Stimulated activated CD4-positive, alpha-beta T cell treated with anti-CD3 and anti-CD28 coated beads, Interleukin-2, amount 100 ng/mL, for 24 hours (primary cell): ENCODE results near the gene CYBA.

Experiments used
- DNase-seq, 2 donors: peaks; one replicate each; pipeline ENCODE4 v3.0.0-alpha.2; 2020

CYBA gene

DNA sequence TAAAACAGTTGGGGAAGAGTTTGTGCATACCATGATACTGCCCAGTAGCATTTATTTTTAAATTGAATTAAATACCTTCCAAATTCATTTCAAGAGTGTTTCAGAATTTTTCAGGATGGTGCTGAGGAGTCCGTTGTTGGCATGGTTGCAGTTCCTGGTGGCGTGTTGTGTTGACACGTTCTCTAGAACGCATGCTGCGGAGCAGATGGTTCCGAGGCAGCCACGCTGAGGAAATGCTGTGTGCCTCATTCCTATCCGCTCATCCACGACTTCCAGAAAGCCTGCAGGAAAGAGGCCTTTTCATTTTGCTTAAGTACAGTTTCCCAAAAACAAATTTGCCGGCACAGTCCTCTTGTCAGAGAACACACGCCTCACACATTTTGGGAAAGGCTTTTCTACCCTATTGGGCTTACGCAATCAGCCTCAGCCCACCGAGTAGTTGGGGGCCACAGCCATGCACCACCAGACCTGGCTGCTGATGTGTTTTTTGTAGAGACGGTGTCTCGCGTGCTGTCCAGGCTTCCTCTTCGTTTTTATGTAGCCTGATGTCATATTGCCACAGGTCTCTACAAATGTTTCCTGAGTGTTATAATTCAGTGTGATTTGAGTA, 44.6 kb downstream of the CYBA start:
- no peak for DNase-seq

DNA sequence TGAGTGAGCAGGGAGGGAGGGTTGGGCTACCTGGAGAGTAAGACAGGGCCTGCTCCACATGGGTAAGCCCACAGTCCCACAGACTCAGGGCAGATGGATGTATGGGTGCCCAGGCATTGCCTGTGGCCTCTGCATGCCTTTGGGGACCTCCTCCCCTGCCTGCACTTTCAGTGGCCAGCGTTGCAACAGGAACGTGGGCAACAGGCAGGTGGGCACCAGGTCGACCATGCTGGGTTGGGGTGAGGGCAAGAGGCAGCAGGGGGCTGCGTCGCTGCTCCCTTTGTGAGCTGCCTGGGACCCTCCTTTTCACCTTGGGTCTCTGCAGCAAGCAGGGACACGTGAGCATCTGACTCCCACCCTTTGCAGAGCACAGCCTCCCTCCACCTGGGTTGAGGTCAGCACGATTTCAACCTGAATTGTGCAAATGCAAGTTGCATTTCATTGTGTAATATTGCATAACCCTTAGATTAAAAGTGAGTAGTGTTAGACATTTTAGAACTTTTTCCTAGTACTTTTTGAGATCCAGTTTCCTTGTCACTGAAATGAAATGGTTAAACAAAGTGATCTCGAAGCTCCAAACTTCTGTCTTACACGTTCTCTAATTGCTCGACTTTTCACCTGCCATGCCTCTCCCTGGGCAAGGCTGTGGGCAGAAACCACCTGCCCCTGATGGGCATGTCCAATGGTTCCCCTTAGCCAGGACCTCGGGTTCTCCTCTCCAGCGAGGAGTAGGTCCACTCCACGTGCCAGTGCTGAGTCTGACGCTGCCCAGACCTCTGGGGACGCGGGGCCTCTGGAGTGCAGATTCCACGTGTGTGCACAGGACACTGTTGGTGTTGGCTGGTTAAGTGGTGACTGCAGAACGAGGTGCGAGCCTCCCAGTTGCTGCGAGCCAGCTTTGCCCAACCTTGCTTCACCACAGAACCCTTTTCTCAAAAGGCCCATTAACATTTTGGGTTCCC, 45.4 kb downstream of the CYBA start:
- no peak for DNase-seq

DNA sequence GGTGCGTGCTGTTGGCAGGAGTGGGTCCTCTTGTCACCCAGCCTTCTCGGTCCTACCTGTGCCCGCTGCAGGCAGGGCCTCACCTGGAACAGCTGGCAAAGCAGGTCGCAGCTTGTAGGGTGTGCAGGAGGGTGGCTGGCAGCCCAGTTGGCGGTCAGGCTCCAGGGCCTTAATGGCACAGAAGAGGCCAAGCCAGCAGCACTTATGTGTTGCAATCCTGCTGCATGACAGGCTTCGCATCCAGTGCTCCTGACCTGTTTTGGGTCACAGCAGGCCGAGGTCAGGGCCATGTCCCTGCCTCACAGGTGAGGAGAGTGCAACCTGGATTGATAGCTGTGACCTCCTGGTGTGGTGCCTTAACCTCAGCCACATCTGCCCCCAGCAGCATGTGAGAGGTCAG, 48.8 kb downstream of the CYBA start:
- no peak for DNase-seq

DNA sequence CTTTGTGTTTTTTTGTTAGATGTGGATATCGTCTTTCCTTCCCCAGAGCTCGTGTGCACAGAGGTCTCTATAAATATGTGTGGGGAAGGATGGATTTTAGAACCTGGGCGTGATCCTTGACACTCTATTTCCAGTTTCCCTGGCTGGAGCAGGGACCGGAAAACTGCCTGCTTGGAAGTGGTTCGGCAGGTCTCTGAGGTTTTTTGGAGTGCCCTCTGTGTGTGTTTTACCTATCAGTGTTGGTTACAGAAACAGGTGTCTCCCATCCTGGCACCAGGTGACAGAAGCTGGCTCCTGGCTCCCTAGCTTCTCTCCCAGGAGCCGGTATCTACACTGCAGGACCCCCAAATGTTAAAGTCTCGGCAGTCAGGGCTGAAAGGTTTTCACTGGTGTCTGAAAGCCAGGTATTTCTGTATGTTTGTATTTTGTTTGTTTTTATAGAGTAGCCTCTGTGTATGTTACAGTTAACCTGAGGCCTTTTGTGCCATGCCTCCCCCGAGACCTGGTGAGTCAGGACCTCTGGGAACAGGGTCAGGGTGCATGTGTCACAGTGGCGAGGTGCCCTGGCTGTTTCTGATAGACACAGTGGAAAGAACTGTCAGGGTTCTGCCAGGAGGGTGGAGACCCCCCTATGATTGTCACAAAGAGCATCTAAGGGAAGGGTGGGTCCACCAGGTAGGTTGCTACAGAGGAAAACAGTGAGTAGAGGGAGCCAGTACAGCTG, 49.4 kb downstream of the CYBA start:
- DNase-seq, result no peak

DNA sequence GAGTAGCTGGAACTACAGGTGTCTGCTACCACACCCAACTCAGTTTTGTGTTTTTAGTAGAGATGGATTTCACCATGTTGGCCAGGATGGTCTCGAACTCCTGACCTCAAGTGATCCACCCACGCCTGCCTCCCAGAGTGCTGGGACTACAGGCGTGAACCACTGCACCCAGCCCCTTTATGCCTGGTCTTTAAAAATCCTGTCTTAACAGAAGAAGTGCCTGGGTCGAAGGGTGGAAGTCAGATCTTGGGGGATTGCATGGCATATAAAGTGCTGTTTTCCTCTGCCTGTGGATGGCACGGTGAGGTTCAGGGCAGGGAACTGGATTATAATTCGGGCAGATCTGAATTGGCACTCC, 50.3 kb downstream of the CYBA start:
- no peak for DNase-seq

DNA sequence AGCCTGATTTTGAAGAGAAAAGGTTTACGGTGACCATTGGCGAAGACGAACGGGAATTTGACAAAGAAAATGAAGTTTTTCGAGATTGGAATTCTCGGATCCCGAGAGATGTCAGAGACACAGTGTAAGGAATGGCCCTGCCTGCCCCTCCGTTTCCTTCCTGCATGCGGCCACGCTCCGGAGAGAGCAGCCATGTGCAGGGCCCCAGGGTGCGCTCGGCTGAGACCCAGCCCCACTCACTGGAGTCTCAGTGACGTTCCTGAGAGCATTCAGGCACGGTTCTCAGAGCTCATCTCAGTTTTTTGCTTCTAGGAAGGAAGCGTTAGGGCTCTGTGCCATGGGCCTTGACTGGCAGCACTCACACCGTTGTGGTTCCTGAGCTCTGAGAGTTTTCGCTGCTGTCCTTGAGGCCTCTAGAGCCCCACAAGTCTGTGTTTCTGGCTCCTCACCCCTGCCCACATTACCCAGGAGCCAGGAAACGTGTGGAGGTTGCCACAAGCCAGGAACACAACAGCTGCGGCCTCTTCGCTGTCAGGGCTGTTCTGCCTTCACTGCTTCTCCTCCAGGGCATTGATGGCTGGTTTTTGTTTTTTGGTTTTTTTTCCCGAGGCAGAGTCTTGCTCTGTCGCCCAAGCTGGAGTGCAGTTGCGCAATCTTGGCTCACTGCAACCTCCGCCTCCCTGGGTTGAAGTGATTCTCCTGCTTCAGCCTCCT, 50.9 kb downstream of the CYBA start:
- no peak for DNase-seq

DNA sequence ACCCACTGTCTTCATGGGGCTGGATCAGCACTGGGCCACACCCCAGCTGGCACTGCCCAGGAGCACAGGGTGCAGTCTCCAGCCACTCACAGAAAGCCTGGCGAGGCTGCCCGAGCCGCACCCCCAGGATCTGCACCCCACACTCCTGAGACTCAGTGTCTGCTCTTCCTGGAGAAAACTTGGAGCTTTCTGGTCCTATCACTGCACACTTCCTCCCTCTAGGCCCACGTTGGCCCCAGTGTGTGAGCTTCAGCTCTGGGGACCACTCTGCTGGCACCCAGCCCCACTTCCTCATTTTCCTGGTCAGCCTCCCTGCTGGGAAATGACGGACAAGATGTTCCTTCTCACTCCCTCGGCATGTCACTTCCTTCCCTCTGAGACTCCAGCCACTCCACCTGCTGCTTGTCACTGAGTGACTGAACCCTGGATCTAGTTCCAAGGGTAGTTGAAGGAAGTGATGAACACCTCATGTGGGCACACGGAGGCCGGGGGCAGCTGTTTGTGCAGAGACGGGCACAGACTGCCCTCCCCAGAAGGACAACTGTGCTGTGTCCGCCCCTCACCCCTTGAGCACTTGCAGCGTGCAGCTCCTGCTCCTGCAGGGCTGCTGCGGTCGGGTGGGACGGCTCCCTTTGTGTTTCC, 51.6 kb downstream of the CYBA start:
- DNase-seq, result no peak

DNA sequence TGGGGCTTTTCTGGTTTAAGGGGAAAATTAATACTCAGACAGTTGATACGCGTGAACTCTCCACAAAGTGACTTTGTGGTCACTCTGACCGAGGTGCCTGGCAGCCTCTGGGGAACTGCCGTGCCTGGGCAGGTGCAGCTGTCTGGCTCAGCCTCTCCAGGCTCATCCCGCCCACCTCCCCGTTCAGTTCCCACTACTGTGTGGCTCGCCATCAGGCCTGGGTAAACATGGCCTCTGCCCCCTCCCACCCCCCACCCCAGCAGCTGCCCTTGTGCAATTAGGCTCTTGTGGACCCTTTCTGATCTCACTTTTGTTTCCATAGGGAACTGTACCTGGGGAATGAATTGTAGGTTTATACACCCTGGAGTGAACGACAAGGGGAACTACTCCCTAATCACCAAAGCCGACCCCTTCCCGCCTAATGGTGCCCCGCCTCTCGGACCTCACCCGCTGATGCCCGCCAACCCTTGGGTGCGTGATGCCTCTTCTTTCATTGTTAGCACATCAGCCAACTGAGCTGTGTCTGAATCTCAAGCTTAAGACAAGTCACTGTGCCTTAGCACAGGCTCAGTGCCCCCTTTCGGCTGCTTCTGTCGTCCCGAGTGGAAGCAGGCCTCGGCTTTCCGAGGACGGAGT, 52.9 kb downstream of the CYBA start:
- no peak for DNase-seq

DNA sequence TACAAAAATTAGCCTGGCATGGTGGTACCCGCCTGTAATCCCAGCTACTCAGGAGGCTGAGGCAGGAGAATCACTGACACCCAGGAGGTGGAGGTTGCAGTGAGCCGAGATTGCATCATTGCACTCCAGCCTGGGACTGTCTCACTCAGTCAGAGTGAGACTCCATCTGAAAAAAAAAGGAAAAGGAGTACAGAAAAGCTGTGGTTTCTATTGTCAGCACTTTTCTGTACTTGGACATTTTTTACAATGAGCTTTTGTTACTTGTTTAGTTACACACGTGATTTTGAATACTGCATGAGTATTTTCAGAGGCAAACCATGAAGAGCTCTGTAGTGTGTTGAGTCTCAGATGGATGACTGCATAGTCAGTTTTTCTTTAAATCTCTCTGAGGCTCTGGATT, 54.4 kb downstream of the CYBA start:
- DNase-seq, result no peak

DNA sequence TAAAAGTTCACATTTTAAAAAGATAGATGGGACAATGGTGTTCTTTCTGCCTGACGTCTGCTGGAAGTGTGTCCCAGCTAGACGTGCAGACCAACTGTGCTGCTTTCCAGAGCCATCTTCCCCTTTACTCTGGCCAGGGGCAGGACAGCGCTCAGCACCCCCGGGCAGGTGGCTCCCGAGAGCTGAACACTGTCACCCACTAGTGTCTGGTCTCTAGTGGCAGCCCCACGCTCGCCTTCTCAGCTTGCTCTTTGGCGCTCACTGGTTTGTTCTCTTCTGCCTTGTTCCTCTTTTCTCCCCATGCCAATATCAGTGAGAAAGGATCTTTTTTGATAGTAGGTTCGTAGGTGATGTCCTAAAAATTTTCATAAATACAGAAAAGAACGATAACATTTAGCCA, 54.9 kb downstream of the CYBA start:
- DNase-seq, result no peak

DNA sequence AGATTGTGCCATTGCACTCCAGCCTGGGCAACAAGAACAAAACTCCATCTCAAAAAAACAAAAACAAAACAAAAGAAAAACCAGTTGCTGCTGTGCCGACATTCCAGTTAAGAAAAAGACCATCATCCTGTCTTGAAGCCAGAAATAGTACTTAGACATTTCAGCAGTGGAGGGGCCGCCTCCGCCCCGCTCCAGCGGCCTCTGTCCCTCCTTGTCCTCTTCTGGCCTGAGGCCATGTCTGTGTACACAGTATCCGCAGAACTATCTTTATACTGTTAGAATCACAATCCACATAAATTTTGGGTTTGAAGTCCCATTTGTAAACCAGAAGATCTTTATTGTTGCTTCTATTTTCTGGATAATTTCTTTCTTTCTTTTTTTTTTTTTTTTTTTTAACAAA, 55.8 kb downstream of the CYBA start:
- DNase-seq, result no peak

DNA sequence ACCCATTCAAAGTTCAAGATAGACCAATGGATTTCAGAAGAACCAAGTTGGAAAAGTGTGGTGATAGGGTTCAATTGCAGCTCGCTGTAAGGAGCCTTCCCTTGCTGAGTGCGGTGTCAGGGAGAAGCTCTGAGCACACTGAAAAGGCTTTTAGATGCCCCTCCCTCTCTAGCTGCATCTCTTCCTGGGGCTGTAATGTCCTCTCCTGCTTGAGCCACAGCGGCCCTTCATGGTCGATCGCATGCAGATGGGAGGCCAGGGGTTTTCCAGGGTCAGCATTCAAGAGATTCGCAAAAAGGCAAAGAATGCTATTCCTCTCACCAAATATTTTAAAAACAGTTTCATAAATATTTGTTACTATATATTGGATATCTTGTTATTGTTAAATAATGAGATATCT, 56.9 kb downstream of the CYBA start:
- DNase-seq, result no peak

DNA sequence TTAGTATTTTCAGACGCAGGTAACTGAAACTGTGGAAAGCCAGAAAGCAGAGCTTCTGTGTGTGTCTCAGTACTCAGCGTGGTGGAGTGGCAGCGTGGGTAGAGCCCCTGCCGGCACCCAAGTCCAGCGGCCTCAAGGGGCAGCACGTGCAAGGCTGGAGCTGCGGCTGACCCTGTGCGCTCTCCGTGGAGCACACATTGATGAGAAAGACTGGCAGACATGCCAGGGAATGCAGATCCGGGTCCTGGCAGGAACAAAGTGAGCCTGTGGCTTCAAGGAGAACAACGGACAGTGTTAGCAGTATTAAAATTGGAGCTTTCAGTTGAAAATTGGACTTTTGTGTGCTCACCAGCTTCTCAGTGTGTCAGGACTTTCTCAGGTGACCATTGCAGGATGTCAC, 57.4 kb downstream of the CYBA start:
- no peak for DNase-seq
